GM13976 (cell line): ENCODE results near the gene LSMEM2.
"Not testable (repeated sequence)": the region's sequence is repeated elsewhere in the genome, so short reads cannot be mapped to it uniquely, and the experiment has no call there.

Source experiments
- DNase-seq: peaks from one replicate; pipeline ENCODE4 v3.0.0; 2012; ENCODE audit warnings: low spot score
- in situ Hi-C: fragments of 300-500 bp; cut with MboI; formaldehyde crosslinking; loops from one replicate; pipeline ENCODE4 v1.12.0; 2022; ENCODE audit warnings: low sequenced_read_pairs, mixed read lengths, inconsistent platforms; ENCODE audit not compliant: unreplicated experiment
- TF ChIP-seq, protein P1 (sequence below): IDR thresholded peaks from 2 replicates; pipeline ENCODE4 v1.5.1; 2012; ENCODE audit warnings: borderline replicate concordance, mild to moderate bottlenecking; ENCODE audit not compliant: insufficient read depth; ENCODE audit errors: extremely low read depth, missing control alignments, control extremely low read depth

Gene LSMEM2

DNA sequence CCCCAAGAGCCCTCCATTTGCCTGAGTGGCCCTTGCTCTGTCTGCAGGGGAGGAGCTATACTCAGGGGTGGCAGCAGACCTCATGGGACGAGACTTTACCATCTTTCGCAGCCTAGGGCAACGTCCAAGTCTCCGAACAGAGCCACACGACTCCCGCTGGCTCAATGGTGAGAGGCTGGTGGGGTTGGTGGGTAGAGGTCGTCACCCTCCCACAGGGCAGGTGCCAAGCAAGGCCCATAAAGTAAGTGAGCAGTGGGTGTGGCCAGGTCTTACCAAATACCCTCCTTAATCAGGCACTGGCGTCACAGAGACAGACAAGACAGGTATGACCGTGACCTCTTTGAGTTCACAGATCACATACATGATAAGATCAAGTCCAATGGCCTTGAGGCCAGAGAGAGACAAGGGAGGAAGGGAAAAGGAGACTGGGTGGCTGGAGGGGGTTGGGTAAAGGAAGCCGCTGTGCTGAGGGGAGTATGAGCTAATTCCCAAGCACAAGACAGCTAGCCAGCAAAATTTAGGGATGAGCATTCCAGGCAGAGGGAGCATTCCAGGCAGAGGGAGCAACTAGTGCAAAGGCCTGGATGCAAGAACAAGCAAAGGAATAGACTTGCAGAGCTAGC is 7.5 kb upstream of the LSMEM2 start:
- in situ Hi-C loops, result loop anchor here (5.0 kb wide), 1 partner anchor 79 kb away; the partner anchor contains the start of gene GNAT1
- DNase-seq, result no peak
- TF ChIP-seq, protein P1, sequence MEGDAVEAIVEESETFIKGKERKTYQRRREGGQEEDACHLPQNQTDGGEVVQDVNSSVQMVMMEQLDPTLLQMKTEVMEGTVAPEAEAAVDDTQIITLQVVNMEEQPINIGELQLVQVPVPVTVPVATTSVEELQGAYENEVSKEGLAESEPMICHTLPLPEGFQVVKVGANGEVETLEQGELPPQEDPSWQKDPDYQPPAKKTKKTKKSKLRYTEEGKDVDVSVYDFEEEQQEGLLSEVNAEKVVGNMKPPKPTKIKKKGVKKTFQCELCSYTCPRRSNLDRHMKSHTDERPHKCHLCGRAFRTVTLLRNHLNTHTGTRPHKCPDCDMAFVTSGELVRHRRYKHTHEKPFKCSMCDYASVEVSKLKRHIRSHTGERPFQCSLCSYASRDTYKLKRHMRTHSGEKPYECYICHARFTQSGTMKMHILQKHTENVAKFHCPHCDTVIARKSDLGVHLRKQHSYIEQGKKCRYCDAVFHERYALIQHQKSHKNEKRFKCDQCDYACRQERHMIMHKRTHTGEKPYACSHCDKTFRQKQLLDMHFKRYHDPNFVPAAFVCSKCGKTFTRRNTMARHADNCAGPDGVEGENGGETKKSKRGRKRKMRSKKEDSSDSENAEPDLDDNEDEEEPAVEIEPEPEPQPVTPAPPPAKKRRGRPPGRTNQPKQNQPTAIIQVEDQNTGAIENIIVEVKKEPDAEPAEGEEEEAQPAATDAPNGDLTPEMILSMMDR, result no peak

DNA sequence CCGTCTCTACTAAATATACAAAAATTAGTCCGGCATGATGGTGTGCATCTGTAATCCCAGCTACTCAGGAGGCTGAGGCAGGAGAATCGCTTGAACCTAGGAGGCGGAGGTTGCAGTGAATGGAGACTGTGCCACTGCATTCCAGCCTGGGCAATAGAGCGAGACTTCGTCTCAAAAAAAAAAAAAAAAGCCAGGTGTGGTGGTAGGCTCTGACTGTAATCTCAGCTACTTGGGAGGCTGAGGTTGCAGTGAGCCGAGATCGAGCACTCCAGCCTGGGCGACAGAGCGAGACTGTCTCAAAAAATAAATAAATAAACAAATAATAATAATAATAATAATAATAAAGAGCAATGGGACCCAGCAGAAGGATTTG is 6.4 kb upstream of the LSMEM2 start:
- in situ Hi-C loops, result loop anchor here (5.0 kb wide), 1 partner anchor 80 kb away; the partner anchor contains the start of gene GNAT1
- DNase-seq, result not testable (repeated sequence)

DNA sequence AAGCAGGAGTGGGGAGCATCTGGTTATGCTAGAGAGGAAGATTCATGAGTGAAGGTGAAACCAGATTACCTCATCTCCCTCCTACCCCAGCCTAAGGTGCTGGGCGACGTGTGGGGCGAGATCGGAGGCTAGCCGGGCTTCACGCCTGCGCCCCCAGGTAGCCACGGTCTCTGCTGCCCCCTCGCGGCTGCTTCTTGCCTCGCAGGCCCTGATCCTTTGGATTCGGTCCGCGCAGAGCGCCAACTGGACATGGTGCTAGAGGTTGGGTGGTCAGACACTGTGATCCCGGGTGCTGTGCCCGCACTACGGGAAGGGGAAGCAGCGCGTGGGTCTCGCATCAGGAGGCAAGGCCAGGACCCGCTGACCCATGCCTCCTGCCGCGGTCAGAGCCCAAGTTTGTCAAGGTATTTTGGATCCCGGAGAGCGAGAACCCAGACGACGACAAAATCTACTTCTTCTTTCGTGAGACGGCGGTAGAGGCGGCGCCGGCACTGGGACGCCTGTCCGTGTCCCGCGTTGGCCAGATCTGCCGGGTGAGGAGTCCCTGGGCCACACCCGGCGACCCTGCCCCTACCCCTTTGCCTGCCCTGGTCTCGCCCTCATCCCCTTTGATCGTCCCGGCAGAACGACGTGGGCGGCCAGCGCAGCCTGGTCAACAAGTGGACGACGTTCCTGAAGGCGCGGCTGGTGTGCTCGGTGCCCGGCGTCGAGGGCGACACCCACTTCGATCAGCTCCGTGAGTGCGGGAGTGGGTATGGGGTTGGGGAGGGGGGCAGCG is 5.8 kb upstream of the LSMEM2 start:
- peak; percentile 98 for DNase-seq
- in situ Hi-C loops, result loop anchor here (5.0 kb wide), 1 partner anchor 81 kb away; the partner anchor contains the start of gene GNAT1
- TF ChIP-seq, protein P1, result peak; percentile 99

DNA sequence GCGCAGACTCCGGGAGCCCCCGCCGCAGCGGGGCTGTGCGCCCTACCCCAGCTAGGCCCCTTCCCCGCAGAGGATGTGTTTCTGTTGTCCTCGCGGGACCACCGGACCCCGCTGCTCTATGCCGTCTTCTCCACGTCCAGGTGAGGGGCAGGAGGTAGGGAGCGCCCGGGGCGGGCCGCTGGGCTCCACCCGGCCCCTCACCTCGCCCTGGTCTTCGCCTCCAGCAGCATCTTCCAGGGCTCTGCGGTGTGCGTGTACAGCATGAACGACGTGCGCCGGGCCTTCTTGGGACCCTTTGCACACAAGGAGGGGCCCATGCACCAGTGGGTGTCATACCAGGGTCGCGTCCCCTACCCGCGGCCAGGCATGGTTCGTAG is 5.2 kb upstream of the LSMEM2 start:
- TF ChIP-seq, protein P1, result no peak
- no peak for DNase-seq
- in situ Hi-C loops, result loop anchor here (5.0 kb wide), 1 partner anchor 81 kb away; the partner anchor contains the start of gene GNAT1

DNA sequence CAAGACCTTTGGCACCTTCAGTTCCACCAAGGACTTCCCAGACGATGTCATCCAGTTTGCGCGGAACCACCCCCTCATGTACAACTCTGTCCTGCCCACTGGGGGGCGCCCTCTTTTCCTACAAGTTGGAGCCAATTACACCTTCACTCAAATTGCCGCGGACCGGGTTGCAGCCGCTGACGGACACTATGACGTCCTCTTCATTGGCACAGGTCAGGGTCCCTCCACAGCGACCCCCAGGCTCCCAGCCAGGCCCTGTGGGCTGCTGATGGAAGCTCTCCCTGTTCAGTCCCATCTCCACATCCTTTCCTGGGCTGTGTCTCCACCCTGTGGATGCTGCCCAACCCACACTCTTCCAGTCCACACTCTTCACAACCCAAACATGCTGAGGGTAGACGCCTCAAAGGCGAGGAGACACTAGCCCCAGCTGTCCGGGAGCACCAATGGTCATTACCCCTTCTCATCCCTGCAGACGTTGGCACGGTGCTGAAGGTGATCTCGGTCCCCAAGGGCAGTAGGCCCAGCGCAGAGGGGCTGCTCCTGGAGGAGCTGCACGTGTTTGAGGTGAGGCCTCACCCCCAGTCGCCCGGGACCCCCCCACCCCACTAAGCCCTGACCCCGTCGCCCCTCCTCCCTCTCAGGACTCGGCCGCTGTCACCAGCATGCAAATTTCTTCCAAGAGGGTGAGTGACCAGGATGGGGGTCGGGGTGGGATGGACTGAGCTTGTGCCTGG is 4.3 kb upstream of the LSMEM2 start:
- TF ChIP-seq, protein P1, result peak; percentile 50
- in situ Hi-C loops, result loop anchor here (5.0 kb wide), 1 partner anchor 82 kb away; the partner anchor contains the start of gene GNAT1
- DNase-seq, result peak; percentile 83

DNA sequence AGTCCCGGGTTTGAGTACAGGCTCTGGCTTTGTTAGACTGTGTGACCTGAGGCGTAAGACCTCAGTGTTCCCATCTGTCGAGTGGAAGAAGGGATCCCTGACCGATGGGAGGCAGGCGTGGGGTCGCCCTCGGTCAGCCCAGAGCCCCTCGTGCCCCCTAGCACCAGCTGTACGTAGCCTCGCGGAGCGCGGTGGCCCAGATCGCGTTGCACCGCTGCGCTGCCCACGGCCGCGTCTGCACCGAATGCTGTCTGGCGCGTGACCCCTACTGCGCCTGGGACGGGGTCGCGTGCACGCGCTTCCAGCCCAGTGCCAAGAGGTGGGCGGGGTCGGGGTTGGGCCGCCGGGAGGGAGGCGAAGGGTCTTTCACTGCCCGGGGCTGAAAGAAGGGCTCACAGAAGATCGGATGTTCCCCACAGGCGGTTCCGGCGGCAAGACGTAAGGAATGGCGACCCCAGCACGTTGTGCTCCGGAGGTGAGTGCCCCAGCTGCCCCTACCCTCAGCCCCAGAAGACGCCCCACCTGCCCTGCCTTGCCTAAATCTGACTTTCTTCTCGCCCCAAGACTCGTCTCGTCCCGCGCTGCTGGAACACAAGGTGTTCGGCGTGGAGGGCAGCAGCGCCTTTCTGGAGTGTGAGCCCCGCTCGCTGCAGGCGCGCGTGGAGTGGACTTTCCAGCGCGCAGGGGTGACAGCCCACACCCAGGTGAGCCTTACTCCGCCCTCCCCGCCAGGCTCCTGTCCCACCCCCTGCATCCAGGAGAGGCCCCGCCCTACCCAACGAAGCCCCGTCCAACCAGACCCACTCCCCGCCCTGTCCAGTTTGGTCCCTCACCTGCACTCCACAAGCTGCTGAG is 3.5 kb upstream of the LSMEM2 start:
- TF ChIP-seq, protein P1, result no peak
- in situ Hi-C loops, result no loop called here
- no peak for DNase-seq
